GM12801 (cell line): Measurements from ENCODE around the gene HOXA9.

ENCODE experiments used
- TF ChIP-seq, protein P1 (sequence below): IDR thresholded peaks from one replicate; pipeline ENCODE4 v1.5.1; 2011; ENCODE audit warnings: control low read depth; ENCODE audit not compliant: insufficient read length; ENCODE audit errors: extremely low read depth

The HOXA9 gene

GRCh38 chr7:27184337-27185012, 19.1 kb upstream of the HOXA9 start:
- TF ChIP-seq, protein P1, sequence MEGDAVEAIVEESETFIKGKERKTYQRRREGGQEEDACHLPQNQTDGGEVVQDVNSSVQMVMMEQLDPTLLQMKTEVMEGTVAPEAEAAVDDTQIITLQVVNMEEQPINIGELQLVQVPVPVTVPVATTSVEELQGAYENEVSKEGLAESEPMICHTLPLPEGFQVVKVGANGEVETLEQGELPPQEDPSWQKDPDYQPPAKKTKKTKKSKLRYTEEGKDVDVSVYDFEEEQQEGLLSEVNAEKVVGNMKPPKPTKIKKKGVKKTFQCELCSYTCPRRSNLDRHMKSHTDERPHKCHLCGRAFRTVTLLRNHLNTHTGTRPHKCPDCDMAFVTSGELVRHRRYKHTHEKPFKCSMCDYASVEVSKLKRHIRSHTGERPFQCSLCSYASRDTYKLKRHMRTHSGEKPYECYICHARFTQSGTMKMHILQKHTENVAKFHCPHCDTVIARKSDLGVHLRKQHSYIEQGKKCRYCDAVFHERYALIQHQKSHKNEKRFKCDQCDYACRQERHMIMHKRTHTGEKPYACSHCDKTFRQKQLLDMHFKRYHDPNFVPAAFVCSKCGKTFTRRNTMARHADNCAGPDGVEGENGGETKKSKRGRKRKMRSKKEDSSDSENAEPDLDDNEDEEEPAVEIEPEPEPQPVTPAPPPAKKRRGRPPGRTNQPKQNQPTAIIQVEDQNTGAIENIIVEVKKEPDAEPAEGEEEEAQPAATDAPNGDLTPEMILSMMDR = no peak

DNA sequence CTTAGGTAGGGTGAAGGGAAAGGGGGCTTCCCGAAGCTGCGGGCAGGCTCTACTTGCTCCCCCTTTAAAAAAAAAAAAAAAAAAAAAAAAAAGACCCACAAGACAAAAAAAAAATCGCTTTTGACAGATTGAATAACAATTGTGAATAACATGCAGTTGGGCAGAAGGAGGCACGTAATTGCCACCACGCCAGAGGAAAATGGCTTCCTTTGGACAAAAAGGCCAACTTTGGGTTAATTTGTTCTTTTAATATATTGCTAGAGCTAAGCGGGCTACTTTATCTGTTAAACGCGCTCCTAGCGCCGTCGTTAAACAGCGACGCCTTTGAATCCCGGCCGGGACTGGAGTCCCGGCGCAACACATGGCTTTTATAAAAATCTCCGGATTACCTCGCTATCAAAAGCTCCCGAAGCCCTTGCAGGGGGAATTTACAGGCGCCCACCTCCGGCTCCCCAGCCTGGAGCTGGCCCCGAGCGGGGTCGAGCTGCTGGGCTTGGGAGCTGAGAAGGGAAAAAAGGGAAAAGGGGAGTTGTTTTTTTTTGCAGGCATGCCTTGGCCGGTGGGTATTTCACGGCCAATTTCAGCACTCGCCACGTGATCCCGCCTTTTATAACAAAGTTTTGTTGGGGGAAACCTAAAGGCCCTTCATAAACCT, 18.5 kb upstream of the HOXA9 start:
- TF ChIP-seq, protein P1 = no peak

- TF ChIP-seq, protein P1 = no peak
Observed at GRCh38 chr7:27182861-27183681, 17.7 kb upstream of the HOXA9 start.

GRCh38 chr7:27182285-27182841, 17.0 kb upstream of the HOXA9 start:
- TF ChIP-seq, protein P1 = no peak

DNA sequence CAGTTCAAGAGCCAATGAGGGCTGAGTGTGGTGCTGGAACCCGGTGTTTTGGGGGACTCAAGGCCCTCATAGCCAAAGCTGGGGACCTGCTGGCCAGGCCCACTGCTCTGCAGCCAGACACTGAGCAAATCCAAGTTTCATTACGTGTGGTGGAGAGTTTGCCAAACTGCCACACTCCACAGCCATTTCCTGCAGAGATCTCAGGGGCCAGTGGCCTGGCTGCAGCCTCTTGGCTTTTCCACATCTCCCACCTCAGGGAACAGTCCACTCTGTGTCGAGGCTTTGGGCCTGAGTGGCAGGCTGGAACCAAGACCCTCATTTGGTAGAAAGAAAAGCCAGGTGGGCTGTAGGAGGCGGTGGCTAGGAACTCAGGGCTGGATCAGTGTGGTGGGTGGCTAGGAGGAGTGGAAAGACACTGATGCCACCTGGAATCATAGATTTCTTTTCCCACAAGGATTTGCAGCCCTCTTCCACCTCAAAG, 16.5 kb upstream of the HOXA9 start:
- TF ChIP-seq, protein P1 = no peak

- TF ChIP-seq, protein P1 = no peak
Observed at GRCh38 chr7:27180431-27181420, 15.4 kb upstream of the HOXA9 start.
